DMS53 treated with DMSO at 0.1 percent for 48 hours (cell line): ENCODE results near the gene TRIM8.

Experiments
- DNase-seq: peaks from one replicate; lab custom pipeline; 2025; ENCODE audit not compliant: unreplicated experiment; lab: John Stamatoyannopoulos, UW

The TRIM8 gene

DNA sequence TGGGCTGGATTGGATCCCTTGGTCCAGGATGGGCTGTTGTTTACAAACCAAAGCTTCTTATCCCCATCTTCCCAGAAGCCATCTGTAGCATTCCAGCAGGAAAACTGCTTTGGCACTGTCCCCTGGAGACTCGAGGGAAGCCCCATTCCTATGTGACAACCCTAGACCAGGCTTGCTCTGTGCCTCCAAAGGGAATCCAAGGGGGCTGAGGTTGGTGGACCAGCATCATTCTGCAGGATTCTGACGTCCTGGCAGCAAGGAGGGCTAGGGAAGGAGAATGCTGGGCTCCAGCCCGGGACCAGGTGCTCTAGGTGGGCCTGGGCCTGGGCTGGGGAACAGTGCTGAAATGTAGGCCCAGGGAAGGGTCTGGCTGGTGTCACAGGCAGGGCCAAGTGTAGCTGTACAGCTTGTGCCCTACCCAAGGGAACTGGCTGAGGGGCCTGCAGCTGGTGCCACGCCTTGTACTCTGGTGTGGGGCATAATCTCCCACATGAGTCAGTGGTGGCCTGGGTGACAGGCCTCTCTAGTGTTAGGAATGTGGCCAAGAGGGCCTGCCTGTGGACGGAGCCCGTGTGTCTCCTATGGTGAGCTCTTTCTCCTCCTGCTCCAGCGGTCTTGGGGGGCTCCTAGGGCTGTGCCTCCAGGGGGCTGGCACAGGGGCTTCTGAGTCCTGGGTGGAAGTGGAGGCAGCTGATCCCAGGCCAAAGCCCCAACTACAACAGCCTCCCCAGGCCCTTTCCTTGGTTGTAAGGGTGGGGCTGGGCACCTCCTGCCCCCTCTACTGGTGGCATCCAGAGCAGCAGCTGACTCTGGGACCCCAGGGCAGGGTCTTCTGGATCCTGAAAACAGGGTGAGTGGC, 25.2 kb downstream of the TRIM8 start:
- no peak for DNase-seq

DNA sequence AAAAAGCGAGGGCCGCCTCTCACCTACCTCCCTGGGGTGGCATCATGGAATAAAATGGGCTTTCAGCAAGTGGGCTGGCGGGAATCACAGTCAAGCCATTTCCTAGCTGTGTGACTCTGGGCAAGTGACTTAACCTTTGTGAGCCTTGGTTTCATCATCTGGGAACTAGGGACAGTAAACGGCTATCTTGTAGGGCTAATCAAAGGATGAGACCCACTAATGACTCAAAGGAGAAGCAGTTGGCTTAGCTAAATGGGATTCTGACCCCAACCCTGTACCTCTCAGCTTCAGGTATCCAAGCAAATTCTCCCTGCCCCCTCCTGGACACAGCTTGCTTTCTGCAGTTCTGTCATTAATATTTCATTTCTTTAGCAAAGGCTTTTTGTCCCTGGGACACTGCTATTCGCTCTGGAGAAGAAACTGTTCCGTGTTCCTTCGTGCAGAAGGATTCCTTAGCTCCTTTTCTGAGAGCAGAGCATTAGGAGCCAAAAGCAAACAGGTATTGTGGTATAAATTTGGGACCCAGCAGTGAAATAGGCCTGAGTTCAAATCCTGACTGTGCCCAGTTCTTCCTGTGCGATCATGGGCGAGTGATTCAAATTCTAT, 25.9 kb downstream of the TRIM8 start:
- DNase-seq, result no peak

DNA sequence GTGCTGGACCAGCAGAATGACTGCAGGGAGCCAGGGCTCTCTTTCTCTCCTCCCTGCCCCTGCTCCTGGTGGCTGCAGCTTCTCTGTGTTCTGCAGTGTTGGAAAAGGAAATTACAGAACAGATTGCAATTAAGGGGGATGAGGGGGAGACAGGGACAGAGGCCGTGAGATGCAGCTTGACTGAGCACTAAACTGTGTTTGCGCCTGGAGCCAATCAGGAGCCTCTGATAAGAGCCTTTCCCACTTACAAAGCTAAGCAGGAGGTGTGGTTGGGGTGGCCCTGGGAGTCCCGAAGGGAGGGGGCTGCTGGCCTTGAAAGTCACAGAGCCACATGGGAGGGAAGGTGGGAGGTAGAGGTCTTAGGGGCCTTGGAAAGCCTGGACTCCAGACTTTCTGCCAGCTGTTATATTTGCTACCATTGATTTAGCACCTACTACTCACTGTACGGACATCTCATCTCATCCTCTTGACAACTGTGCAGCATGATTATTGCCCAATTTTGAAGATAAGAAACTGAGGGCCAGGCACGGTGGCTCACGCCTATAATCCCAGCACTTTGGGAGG, 26.7 kb downstream of the TRIM8 start:
- DNase-seq, result no peak

DNA sequence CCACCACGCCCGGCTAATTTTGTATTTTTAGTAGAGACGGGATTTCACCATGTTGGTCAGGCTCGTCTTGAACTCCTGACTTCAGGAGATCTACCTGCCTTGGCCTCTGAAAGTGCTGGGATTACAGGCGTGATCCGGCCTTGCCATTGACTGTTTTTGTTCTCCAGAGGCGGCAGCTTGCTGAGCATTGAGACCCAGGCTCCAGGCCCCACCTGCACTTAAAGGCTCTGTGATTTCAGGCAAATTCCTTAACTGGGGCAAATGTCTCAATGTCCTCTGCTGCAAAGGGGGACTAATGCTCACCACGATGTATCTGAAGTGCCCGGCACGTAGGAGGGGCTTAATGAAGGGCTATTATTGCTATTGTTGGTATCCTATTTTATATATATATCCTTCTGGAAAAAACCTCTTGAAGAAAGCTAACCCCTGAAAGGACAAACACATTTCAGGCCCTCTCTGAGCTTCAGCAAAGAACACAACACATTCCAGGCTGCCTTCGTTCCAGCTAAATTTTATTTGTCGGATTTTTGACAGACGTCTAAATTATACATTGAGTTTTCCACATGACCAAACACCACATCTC, 29.0 kb downstream of the TRIM8 start:
- DNase-seq, result no peak

DNA sequence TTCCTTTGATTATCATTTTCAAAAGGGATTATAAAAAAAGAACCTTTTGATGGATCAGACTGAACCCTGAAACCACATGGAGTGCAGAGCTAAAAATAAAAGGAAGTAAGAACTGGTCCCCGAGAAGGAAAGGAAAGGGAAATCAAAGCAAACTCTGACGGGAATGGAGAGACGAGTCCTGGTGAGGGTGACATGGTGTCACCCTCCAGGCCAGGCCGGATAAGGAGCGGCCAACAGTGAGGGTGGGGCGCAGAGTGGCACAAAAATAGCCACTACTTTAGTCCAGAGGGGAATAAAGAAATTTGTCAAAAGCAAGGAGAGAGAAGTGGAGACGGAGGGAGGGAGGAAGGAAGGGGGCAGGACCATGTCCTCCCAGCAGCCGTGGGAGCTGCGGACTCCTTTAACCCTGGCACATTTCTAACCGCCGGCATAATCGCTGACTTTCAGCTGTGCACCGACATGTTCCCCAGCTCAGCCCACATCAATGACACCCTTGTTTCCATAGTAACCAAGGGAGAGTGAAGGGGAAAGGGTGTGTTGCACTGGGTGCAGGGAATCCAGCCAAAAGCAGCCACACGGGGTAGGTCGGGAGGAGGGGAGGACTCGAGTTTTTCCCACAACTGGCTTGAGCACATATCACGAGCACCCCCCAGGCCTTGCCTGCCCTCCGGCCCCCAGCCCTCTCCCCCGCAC, 29.7 kb downstream of the TRIM8 start:
- DNase-seq, result no peak

DNA sequence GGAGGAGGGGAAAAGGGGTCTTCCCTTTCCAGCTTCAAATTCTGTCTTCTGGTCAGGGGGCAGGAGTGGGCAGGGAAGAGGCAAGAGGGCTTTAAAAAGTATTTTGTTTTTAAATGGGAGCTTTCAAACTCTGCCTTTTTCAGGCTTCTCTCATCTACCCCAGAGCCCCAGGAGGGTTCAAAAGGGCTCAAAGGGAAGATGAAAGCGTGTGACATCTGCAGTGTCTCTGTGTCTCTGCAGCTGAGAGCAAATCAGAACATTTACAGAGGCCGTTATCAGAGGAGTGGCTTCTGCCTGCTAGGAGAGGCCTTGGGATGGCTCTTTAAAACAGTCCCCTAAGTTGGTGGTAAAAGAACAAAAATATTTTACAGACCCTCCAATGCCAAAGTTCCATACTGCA, 30.3 kb downstream of the TRIM8 start:
- DNase-seq, result no peak

DNA sequence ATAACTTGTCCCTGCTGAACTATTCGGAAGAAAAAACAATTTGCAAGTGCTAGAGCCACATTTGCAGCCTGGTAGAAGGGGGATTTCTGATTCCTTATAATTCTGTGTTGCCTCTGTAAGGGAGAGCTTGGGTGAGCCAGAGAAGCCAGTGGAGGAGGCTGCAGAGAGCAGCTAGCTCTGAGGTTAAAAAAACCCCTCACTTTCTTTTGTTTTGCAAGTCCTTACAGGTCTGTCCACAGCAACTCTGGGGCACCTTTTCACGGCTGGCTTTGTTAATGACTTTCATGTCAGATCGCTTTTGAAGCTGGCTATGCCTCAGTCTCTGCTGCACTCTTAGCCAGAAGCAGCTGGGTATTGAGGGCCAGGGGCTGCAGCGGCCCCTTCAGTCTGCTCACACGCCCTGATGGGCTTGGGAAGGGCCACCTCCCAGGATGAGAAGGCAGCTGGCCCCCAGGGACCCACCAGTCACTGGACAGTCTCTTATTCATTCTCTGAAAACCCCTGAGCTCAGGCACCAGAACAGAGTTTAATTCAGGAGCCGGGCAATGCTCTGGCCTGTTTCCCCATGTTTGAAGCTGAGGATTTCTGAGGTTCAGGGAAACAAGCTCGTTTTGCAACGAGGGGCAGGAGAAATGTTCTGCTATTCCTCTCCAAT, 30.9 kb downstream of the TRIM8 start:
- no peak for DNase-seq

DNA sequence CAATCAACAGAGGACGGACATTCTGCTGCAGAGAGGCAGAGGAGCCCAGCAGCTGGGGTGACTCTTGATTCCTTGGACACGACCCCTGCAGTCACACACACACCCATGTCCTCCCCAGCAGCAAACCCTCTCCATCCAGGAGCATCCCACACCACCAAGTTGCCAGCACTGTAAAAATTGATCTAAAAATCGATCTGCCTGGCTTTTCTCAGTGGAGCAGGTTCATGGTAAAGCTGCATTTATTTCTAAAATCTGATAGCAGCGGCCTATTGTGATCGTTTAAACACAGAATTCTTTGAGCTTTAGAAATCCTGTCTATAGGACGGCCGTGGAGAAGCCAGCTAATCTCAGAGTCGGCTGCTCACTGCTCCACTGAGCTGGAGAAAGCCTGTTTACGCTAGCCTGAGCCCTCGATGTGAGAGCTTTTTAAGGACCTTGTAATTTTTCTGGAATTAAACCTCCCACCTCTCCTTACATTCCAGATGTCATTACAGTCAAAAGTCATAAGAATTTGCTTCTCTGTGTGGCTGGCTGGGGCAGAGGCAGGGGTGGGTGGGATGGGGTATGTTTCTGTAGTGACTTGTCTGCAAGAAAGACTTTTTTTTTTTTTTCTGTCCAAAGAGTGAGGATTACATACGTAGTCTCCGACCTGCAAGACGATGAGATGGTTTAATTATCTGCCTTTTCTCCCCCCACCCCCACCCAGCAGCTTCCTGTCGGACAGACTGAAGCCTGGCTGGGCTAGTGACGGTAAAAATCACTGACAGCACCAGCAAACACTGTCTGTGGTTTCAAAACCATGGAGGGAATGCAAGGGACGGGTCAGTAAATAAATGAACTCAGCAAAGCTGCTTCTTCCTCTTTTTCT, 31.6 kb downstream of the TRIM8 start:
- DNase-seq, result no peak

DNA sequence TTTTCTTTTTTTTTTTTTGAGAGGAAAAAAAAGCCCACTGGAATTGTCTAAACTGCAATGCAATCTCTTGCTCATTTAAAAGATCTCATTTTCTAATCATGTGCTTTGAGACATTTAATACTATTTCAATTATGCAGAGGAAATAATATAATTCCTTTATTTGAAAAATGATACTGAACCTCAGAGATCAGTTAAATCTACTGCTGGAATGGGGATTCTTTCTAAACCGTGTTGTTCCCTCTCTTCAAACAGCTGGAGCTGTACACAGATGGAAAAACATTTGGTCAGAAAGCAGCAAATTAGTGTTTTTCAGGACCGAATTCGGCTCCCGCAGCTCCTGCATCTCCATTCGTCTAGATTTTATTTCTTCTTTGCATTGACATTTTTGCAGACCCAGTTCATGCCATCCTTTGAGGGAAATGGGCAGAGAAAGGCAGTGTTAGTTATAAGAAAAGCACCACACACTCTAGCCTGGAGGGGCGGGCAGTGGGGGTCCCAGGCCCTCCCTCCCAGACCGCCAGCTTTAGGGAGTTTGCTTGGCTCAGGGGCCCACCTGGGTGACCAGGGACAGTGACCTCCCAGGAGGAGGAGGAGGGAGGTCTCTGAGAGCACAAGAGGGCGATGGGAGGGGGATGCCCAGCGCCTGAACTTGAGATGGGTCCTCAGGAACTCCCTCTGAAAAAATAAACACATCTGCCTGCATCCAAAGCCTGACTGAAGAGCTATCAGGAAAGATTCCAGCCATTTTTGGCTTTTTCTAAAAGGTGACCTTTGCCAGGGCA, 32.4 kb downstream of the TRIM8 start:
- no peak for DNase-seq

DNA sequence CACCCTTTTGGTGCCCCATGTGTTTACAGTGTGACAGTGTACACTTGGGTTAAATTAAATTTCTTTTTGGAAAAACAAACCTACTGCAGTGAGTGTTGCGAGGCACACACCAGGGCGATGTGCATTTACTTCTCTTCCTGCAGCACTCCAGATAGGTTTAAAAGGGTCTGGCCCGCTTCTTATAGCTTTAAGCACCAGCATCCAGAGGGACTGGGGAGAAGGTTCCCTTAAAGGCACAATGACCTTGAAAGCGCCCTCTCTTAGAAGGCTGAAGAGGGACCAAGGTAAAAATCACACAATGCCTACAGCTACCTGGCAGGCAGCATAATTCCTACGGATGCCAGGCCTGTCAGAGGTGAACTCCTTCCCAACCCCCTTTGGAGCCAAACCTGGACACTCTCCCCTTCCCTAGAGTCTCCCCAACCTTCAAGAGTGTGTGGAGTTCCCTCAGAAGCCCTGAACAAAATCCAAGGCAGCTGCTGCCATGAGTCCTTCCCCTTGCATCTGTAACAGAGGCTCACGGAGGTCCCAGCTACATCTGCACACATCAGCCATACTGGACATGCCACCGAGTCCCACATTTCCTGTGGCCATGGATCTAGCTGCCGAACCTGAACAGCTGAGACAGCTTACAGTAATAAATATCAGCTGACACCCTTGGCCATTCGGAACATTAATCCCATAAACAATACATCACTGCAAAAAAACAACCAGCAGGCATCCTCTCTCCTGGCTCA, 33.2 kb downstream of the TRIM8 start:
- DNase-seq, result no peak

DNA sequence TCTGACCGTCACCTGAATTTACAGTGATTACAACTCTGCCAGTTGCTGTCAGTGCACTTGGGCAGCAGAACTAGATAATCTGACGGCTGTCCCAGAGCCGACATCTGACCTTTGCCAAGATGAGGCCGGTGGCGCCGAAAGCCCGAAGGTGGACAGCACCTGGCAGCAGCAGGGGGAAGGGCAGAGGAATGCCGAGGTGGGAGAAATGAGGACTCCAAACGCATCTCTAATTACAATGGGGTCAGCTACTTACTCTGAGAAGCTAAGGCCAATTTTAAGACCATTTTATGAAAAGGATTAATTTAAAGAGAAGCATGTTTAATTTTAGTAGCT, 33.8 kb downstream of the TRIM8 start:
- DNase-seq, result no peak

DNA sequence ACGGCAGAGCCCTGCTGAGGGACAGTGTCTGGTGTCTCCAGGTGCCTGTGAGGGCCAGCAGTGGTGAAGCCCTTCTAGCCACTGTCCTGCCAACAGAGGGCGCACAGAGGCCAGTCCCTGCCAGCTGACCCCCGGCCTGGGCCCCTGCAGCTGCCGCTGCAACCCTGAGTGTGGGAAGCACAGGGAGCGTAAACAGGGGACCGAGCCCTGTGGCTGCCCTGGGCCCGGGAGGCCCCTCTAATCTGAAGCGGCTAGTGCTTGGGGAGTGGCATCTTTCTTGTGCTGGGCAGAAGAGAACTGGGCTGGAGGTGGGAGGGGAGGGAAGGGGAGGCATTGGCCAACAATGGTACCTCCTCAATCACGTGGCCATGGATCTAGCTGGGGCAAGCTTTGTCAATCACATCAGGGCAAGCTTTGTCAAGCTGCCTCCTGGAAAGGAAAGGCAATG, 34.6 kb downstream of the TRIM8 start:
- peak; percentile 89 for DNase-seq

DNA sequence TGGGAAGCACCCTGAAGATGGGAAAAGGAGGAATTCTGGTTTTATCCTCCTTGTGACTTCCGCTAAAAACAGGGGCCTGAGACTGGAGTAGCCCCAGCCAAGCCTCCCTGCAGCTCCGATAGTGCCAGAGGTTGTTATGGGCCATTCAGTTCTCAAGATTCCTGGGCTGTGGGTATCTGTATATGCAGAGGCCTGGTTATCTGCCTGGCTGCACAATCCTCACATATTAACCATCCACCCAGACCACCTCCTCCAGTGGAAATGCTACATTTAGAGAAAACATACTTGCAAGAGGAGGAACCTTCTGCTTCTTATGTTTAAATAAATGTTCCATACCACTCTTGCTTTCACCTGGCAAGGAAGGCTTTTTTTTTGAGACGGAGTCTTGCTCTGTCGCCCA, 35.3 kb downstream of the TRIM8 start:
- DNase-seq, result no peak

DNA sequence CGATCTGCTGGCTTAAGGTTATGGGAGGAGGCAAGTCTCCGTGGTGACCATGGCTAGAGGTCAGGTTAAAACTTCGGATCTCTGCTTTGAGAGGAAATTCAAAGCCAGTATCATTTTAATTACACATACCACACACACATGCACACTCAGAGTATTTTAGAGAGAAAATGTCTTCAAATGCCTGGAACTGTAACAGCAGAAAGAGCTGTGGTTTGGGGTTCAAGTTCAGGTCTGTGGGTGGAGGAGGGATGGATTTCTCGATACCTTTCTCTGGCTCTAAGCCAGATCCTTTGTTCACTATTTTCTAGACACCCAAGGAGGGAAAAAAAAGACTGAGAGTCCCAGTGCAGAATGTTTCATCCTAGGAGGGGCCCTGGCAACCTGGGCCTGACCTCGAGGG, 37.4 kb downstream of the TRIM8 start:
- no peak for DNase-seq

DNA sequence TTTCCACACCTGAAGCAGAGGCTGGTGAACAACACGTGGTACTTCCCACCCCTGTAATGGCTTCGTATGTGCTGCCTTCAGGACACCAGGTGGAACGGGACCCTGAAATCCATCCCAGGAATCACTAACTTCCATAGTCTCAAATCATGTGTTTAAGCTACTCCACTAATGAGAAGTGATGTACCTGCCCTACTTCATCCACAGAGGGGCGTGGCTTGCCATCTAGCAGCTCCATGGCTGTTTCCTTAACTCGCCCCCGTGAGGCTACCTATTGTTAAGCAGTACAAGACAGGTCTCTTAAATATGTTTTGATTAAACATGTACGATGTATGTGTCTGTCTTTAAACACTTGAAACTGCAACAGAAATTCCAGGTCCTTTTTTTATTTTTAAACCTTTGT, 38.1 kb downstream of the TRIM8 start:
- DNase-seq, result no peak

DNA sequence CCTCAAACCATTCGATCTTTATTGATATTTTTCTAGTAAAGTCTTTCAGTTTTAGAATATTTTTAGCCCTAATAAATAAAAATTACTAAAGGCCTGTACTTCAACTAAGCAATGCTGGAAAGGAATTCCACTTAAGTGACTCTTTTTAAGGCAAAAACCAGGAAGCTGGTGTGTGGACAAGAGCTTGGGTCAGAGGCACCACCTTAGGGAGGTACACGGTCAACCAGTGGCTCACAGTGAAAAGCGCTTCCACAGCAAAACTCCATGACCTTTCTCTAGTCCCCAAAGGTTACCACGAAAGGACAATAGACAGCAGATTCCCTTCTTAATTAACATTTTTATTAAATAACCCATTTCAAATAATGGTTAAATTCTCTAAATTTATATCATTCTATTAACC, 38.7 kb downstream of the TRIM8 start:
- no peak for DNase-seq

DNA sequence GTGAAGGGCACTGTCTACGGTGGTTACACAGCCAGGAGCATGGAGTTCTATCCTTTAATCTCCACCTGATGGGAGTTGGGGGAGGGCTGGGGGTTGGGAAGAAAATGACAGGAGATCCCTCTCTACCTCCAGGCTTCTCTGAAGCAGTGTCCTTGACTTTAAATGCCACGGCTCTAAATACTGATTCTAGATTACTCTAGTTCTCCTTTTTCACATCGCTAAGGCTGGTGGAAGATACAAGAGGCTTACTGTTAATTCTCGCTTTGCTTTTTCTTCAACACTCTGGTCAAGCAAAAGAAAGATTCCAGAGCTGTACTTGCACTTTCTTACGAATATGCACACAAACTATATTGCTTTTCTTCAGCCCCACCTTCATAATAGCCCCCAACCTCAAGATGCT, 39.5 kb downstream of the TRIM8 start:
- DNase-seq, result no peak

DNA sequence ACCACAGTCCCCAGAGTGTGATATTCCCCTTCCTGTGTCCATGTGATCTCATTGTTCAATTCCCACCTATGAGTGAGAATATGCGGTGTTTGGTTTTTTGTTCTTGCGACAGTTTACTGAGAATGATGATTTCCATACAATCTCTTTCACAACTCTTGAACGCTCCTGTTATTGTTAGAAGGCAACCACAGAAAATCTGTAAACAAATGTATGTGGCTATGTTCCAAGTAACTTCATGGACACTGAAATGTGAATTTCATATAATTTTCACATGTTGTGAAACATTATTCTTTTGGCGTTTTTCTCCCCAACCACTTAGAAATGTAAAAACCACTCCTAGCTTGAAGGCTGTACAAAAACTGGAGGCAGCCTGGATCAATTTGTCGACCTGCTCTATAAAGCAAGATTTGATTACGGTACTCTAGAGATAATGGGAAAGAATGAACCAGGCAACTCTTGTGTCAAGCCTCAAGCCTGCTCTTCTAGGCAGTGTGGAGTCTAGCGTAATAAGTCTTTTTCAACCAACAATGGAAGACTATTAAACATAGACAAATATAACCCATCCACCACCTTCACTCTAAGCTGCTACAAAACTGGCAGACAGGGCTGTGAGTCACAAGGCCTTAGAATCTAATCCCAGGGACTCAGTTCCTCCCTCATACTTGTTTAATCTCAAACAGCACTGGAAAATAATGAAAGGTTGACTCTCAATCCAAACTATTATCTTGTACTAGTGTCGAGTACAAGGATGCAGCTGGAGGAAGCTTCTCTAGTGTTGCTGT, 47.2 kb downstream of the TRIM8 start:
- no peak for DNase-seq
